ENCODE data around the gene DPP6.

- TF ChIP-seq SP1 (IDR thresholded peaks at IDR 0.05; ENCODE audit: low read depth, low read length), result no peak
- no peak for TF ChIP-seq POLR2AphosphoS5 (IDR thresholded peaks at IDR 0.05; ENCODE audit: low read depth, low read length)
- no peak for TF ChIP-seq POLR2A (IDR thresholded peaks at IDR 0.05; ENCODE audit: control extremely low read depth in 1 of 2, low read depth in 2 of 2, low read length in 2 of 2)
- TF ChIP-seq RAD21 (IDR thresholded peaks at IDR 0.05 in 1 of 2, conservative IDR thresholded peaks at IDR 0.05 in 1 of 2; ENCODE audit: low read depth in 2 of 2, low read length in 2 of 2), result no peak
- no peak for TF ChIP-seq CTCF (IDR thresholded peaks at IDR 0.05; ENCODE audit: control extremely low read depth in 1 of 3, insufficient read depth in 1 of 3, low read depth in 1 of 3, low read length in 3 of 3)
Observed at GRCh38 chr7:154388412-154388811, 336.2 kb downstream of the DPP6 start.
